GM21529 (cell line): ENCODE measurements around the gene TBC1D1.
"Not testable (repeated sequence)": the region's sequence is repeated elsewhere in the genome, so short reads cannot be mapped to it uniquely, and the experiment has no call there.

ENCODE experiments used
- ATAC-seq: cut with Tn5 transposase; IDR thresholded peaks from one replicate; pipeline ENCODE4 v1.9.1; 2021; ENCODE audit not compliant: unreplicated experiment

The TBC1D1 gene

DNA sequence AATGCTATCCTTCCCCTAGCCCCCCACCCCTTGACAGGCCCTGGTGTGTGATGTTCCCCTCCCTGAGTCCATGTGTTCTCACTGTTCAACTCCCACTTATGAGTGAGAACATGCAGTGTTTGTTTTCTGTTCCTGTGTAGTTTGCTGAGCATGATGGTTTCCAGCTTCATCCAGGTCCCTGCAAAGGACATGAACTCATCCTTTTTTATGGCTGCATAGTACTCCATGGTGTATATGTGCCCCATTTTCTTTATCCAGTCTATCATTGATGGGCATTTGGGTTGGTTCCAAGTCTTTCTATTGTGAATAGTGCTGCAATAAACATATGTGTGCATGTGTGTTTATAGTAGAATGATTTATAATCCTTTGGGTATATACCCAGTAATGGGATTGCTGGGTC is 32.2 kb downstream of the TBC1D1 start:
- ATAC-seq = not testable (repeated sequence)

DNA sequence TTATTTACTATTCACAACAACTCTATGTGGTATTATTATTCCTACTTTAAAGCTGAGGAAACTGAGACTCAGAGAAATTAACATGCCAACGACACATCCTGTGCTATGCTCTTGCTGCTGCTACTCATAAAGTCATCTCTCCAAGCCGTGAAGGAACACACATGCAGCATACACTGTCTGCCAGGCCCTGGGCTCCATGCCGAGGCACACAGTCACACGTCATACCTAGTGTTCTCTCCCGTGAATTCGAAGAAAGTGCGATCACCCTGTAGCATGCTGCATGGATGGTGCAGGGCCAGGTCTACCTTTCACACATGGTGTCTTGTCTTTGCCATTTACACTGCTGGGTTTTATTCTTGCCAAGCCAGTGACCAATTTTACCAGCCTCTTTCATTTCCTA is 34.1 kb downstream of the TBC1D1 start:
- ATAC-seq = no peak

DNA sequence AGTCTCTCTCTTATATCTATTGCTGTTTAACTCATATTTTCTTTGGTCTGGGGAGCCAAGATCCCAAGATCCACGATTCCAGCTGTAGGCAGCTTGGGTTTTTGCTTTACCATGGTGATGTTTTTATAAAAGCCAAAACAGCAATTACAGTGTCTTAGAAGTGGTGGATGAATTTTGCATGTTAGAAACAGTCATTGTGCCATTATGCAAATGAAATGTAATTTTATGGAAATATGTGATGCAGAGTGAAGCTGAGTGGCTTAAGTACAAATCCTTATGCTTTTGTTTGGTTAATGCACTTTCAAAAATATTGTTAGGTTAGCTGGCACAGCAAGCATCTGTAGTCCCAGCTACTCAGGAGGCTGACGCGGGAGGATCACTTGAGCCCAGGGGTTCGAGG is 36.5 kb downstream of the TBC1D1 start:
- ATAC-seq = no peak

DNA sequence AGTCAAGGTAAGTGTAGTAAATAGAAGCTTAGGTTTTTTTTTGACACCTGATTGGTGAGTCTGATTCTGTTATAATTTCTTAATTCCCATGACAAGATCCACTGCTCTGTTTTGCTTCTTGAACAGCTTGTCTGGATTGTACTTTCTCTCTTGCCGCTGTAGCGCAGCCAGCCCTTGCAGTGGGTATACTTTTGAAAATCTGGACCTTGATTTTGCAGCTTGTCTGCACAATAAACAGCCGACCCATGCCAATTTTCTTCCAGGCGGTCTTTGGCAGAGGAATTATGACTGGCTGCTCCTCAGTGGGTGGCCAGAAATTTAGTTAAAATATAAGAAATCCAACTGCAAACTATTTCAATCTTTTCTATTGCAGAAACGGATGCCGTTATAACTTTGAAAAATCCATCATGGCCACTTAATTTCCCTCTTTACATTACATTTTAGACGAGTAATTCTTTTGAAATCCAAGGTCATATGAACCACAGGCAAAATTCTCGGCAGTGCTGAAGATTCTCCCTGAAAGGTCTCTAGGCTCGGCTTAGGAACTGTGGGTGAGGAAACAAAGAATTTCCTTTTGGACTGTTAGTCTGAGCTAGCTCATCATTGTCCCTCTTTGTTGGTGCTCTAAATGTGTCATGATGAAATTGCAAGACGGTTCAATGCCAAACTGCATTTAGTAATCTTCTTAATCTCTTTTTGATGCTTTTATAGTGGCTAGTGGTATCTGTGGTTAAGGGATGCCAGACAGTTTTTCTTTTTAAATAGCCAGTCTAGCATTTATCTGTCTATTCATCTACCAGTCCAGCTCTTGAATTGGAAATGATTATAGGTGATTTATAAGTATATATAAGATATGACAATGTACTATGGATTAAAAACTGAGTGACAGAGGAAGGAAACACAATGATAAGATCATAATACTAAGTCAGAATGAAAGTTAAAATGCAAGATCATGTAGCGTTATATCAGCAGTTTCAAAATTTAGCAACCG is 37.8 kb downstream of the TBC1D1 start:
- no peak for ATAC-seq

DNA sequence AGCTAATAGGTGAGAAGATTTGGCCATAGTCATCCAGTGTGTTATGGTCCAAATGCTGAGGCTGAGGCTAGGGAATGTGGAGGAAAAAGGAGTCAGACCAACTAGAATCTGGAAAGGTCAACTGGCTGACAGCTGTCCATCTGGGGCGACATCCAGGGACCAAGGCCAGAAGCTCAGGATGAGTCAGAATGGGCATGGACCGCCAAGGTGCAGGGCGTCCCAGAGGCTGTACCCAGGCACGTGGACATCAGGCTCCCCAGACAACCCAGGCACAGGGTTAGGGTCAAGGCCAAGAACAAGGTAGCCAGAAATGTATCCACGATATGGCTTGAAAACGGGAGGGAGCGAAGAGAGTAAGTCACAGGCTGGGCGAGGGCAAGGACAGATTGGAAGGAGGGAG is 43.2 kb downstream of the TBC1D1 start:
- no peak for ATAC-seq

DNA sequence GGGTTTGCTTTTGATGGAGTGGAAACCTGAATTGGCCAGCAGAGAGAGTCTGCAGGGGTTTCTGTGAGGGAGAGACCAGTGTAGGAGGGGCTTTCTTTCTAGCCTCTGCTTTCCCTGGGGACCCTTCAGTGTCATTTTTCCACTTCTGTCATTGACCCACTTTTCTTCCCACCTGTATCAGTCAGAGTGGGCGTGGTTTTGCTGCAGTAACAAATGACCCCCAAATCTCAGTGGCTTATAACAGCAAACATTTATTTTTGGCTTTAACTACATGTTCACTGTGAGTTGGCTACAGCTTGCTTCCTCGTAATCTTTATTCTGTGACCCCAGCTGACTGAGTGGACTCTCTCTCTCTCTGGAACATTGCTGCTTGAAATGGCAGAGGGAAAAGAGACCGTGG is 43.7 kb downstream of the TBC1D1 start:
- no peak for ATAC-seq

DNA sequence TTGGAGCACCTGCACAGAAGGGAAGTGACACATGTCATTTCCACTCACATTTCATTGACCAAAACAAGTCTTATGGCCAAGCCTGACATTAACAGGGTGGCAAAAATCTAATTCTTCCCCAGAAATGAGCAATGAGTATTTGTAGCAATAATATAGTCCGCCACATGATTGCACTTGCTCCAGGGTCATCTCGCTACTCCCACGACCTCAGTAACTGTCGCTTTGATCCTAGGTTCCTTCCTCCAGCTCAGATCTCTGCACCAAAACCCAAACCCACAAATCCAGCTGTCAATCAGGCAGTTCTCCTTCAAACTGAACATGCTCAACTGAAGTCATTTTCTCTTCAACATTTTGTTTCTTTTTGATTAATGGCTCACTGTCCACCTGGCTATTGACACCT is 44.1 kb downstream of the TBC1D1 start:
- no peak for ATAC-seq

DNA sequence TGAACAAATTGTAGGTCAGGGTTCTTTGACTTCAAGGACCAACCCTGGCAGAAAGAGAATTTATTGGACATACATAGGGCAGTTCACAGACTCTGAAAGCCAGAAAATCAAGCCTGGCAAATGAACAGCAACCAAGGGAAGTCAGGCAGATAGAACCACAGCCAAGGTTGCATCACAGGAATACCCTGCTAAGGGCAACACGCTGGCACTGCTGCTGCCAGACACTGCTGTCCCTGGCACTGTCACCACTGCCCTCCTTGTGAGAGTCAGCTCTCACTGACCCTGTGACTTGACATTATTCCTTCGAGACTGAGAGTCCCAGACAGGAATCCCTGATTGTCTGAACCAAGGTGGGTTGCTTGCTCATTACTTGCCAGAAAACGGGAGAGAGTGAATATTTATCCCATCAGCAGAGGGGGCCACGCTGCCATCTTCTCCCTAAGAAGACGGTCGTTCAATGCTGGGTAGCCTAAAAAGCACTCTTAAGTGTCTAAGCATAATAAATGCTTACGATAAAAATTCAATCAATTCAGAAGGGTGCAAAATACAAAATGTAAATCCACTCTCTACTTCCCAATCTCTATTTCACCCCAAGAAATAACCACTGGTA is 46.1 kb downstream of the TBC1D1 start:
- ATAC-seq = no peak

DNA sequence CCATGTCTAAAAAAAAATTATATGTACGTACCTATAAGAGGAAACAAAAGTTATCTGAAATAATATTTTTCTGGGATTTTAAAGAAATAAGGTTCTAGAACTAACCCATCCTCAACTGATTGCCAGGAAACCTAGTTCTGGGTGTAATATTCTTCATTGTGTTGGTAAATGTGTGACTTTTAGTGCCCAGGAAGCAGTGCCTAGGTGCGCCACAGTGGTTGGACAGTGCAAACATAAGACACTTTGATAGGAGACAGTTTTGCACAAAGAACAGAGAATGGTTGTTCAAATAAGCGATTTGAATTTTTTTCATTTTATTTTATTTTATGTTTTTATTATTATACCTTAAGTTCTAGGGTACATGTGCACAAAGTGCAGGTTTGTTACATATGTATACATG is 47.3 kb downstream of the TBC1D1 start:
- ATAC-seq = no peak

DNA sequence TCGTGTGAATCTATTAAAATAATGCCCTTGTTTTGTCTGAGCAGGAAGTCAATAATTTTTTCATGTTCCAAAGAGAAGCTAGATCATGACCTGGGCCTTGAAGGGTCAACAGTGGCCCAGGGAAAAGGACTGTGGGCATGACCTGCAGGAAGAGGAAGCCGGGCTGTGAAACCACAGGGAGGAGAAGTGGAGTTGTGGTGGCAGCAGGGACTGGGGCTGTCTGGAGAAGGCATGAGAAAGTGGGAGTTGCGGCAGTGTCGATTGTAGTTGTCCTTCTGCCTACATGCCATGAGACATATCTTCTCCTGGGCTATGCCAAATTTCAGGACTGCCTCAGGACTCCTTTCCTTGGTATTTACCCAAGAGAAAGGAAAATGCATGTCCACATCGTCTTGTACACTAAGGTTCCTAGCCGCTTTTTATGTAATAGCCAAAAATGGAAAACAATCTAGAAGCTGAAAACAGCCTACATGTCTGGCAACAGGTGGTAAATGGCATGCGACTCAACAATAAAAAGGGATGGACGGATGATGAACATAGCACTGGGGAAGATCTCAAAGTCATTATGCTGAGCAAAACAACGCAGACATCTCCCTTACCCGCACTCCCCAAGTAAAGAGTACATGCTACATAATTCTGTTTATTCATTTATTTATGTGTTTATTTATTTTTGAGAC is 55.8 kb downstream of the TBC1D1 start:
- no peak for ATAC-seq

DNA sequence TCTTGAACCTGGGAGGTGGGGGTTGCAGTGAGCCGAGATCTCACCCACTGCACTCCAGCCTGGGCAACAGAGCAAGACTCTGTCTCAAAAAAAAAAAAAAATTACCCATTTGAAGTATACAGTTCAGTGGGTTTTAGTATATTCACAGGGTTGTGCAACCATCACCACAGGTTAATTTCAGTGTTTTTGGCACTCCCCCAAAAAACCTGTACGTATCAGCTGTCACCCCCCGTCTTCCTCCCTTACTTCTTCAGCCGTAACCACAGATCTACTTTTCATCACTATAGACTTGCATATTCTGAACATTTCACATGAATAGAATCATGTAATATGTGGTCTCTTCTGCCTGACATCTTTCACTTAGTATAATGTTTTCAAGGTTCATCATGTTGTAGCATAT is 57.7 kb downstream of the TBC1D1 start:
- no peak for ATAC-seq

DNA sequence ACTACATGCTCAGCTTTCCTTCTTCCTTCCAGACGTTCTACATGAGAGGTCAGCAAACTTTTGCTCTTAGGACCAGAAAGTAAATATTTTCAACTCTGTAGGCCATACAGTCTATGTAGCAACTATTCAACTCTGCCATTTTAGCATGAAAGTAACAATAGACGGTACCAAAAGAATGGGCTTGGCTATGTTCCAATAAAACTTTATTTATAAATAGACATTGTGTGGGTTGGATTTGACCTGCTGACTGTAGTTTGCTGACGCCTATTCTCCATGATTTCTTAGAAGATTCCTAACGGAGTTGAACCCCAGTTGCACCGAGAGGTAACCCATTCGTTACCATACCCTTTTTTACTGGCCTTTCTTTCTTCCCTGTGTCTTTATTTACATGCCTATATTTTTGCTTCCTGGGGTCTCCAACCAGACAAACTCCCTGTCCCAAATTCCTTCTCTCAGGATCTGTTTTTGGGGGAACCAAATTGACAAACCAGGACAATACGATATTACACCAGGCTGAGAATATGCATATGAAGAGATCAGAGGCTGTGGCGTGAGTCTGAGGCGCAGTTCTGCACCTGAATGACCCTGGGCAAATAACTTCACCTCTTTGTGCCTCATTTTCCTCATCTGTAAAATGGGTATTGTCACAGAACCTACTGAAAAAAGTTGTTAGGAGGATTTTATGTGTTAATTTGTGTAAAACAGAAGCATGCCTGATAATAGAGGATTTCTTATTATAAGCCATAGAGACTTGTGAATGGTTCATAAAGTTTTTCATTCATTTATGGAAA is 58.9 kb downstream of the TBC1D1 start:
- no peak for ATAC-seq

DNA sequence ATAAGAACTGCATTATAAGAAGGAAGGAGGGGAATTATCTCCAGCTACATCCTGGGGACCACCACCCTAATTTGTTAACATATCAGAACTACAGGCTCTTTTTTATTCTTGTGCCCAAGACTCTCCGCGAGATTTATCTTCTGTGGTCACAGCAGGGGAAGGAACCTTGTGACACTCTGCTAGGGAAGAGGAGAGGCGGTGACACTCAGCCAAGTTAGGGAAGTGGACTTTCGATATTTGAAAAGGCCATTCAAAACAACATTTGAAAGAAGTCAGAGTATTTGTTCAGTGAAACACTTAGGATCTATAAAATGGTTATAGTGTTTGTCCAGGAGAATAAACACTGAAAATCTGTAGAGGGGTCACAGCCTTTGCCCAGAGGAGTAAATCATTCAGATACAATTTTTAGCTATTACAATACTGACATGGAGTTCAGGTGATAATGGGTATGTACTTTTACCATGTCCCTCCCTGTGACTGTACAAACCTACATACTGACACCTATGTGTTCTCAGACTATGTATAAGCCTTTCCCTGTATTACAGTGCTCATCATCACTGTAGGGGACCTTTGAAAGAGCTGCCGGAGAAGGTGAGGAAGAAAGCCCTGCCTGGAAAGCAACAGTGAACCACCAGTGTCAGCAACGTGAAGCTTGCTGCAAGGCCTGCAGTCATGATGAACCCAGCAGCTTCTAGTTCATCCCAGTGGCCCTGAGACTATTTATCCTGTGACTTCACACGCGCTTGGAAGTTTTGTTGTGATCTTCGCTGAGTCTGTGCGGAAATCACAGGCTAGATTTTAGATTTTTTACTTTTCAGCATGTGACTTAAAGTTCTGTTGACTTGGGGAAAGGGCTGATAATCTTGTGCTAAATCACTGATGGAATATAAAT is 60.8 kb downstream of the TBC1D1 start:
- no peak for ATAC-seq

DNA sequence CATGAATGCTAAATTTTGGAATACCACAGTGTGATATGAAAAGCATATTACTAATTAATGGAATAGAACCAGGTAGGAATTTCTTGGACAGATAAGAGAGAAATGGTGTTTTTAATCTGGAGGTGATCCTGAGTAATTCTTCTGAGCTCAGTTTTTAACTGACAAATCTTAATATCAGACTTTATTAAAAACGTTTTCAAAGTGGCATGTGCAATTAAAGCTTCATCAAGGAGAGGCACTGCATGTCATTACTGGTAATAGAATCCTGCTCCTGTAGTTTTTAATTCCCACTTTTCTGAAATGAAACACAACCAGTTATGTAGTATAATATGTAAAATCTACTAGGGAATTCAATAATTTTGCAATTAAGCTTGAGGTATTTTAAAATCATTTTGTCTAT is 62.3 kb downstream of the TBC1D1 start:
- no peak for ATAC-seq

DNA sequence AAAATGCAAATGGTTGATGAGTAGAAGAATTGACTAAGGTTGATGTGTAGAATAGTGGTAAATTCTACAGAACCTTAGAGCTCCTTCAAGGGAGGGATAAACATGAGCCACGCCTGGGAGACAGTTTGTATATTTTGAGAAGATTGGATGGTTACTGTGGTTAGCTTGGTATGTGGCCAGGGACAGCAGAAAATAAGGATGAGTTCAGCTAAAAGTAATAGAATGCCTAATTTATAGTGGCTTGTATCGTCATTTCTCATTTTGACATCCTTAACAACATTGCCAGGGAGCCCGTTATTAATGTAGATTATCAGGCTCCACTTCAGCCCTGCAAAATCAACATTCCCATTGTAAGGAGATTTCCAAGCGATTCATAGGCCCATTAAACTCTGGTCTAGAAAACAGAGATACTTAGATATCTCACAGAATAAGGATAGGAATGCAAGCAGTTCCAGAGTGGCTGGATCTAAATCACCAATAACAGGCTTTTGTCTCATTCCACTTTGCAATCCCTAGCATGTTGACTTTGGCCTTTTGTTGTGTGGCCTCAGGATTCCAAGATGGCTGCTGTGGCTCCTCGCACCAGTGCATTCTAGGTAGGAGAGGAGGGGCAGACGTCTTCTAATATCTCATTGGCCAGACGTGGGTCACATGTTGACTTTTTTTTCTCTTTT is 62.9 kb downstream of the TBC1D1 start:
- ATAC-seq = no peak

DNA sequence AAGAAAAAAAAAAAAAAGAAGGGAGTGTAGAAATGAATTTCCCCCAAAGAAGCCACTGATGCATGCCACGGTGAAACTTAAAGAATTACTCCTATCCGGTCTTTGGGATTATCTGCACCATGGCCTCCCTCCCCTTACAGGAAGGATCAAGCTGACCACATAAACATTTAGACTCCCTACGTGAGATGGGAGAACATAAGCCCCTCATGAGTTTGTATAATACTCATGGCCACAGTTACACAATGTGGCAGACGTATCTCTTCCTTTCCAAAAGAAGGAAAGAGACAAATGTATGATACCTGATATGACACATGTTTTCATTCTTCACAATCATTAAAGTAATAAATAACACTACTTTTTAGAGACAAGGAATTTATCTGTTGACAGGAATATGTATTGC is 66.1 kb downstream of the TBC1D1 start:
- no peak for ATAC-seq

DNA sequence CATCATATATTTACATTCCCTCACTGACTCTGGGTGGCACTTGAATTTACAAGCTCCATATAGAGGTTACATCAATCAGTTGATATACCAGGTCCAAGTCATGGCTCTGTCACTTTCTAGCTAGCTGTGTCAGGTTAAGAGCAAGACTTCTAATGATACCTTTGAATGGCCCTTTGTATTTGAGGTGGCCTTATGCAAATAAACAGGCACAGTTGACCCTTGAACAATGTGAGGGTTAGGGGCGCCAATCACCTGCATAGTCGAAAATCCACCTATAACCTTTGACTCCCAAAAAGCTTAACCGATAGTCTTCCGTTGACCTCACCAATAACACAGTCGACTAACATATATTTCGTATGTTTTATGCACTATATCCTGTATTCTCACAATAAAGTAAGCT is 68.0 kb downstream of the TBC1D1 start:
- no peak for ATAC-seq

DNA sequence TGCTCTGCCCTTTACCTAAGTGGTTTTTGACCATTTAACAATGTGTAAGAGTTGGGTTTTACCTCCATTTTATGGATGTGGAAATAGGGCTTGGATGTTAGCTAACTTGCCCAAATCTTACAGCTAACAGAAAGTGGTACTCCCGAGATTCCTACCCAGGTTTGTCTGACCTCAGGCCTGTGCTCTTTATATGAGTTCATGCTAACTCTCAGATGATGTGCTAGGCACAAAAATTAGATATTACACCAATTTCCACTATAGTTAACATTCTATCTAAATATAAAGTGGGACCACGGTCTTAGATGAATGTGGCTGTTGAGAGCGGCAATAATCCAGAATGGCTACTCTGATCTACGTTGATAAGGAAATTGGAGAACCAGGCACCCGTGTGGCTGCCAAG is 69.2 kb downstream of the TBC1D1 start, which contains the start of gene PTTG2:
TSS of gene PTTG2 (plus strand) at position 301 of the 400 bp plus-strand sequence. CDS start at position 338, 37 bp downstream.
- ATAC-seq = no peak

DNA sequence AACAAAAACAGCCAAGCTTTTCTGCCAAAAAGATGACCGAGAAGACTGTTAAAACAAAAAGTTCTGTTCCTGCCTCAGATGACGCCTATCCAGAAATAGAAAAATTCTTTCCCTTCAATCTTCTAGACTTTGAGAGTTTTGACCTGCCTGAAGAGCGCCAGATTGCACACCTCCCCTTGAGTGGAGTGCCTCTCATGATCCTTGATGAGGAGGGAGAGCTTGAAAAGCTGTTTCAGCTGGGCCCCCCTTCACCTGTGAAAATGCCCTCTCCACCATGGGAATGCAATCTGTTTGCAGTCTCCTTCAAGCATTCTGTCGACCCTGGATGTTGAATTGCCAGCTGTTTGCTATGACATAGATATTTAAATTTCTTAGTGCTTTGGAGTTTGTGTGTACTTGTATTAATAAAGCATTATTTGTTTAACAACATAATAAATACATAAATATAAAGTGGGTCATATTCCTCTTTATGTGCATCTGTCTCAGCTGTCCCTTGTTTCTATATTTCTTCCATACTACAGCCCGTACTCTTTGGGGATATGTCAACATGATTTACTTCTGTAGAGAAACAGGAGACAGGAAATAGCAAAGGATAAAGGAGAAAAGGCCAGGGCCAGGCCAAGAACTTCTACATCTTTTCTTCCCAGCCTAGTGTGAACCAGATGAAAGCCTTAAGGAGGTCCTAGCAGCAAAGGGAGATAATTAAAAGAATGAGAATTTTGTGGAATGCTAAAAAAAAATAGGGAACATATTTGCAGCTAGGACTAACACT is 70.0 kb downstream of the TBC1D1 start:
- ATAC-seq = no peak
